Endometrium (tissue), 2 donors: ENCODE measurements around the gene SLC8A1.
A peak's percentile ranks its signal among the peaks of the same experiment; 100 is the strongest.

Source experiments
- FAIRE-seq: peaks from 2 replicates; lab custom pipeline; 2012; peaks lifted over from hg19 to GRCh38; lab: Jason Lieb, UNC
- donor health status: control.
- donor health status: control.

SLC8A1 gene

GRCh38 chr2:40384233-40384632, 67.7 kb downstream of the SLC8A1 start:
- FAIRE-seq = no peak

- no peak for FAIRE-seq
Observed at GRCh38 chr2:40380721-40381120, 71.2 kb downstream of the SLC8A1 start.

GRCh38 chr2:40380041-40380440, 71.8 kb downstream of the SLC8A1 start:
- FAIRE-seq = no peak

GRCh38 chr2:40374543-40375240, 77.2 kb downstream of the SLC8A1 start:
- FAIRE-seq = no peak

- FAIRE-seq = no peak
Observed at GRCh38 chr2:40373111-40373510, 78.8 kb downstream of the SLC8A1 start.

- FAIRE-seq = no peak
Observed at GRCh38 chr2:40372283-40372985, 79.5 kb downstream of the SLC8A1 start.

- no peak for FAIRE-seq
Observed at GRCh38 chr2:40371525-40372282, 80.2 kb downstream of the SLC8A1 start.

GRCh38 chr2:40370007-40370395, 81.9 kb downstream of the SLC8A1 start:
- no peak for FAIRE-seq

GRCh38 chr2:40369267-40370006, 82.5 kb downstream of the SLC8A1 start:
- no peak for FAIRE-seq

- no peak for FAIRE-seq
Observed at GRCh38 chr2:40367652-40368051, 84.2 kb downstream of the SLC8A1 start.

- FAIRE-seq = no peak
Observed at GRCh38 chr2:40367032-40367431, 84.9 kb downstream of the SLC8A1 start.

GRCh38 chr2:40364151-40364874, 87.6 kb downstream of the SLC8A1 start:
- peak; percentile 85 for FAIRE-seq

GRCh38 chr2:40363631-40364030, 88.3 kb downstream of the SLC8A1 start:
- FAIRE-seq = peak; percentile 68

GRCh38 chr2:40363231-40363630, 88.7 kb downstream of the SLC8A1 start:
- FAIRE-seq = no peak

GRCh38 chr2:40361478-40361877, 90.4 kb downstream of the SLC8A1 start:
- FAIRE-seq = no peak

GRCh38 chr2:40360652-40361051, 91.2 kb downstream of the SLC8A1 start:
- FAIRE-seq = no peak

GRCh38 chr2:40359811-40360210, 92.1 kb downstream of the SLC8A1 start:
- FAIRE-seq = no peak

GRCh38 chr2:40358783-40359182, 93.1 kb downstream of the SLC8A1 start:
- no peak for FAIRE-seq

- no peak for FAIRE-seq
Observed at GRCh38 chr2:40357667-40358066, 94.2 kb downstream of the SLC8A1 start.

GRCh38 chr2:40355451-40355850, 96.4 kb downstream of the SLC8A1 start:
- FAIRE-seq = no peak

- FAIRE-seq = no peak
Observed at GRCh38 chr2:40353231-40353630, 98.7 kb downstream of the SLC8A1 start.

GRCh38 chr2:40352703-40353099, 99.2 kb downstream of the SLC8A1 start:
- no peak for FAIRE-seq
